GM19452 (cell line): ENCODE results near the gene ITGBL1.

ENCODE experiments used
- ATAC-seq: cut with Tn5 transposase; IDR thresholded peaks from one replicate; pipeline ENCODE4 v1.9.1; 2021; ENCODE audit not compliant: unreplicated experiment

Gene ITGBL1

DNA sequence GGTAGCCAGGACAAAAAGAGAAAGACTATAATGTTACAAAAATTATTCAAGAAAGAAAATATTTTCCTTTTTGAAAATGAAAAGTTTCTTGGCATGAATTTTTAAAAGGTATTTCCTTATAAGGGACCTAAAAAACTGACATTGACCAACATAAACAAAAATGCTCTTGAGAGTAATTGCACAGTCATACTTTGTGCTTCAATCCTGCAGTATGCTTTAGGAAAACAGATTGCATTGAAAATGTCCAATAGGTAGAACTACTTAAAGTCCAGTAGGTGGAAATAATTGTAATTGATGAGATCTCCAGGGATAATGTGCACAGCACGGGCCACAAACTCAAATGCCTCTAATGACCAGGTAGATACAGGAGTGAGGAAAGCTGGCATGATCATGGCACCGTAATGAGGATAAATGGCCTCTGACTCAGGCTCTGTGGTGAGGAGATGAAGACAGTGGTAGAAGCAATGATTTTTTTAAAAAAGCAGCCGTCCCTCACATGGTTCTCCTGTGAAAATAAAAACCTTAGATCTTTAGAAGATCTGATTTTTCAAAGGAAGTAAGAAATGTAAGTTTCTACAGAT lies 278.0 kb downstream of the ITGBL1 start:
- ATAC-seq: no peak

DNA sequence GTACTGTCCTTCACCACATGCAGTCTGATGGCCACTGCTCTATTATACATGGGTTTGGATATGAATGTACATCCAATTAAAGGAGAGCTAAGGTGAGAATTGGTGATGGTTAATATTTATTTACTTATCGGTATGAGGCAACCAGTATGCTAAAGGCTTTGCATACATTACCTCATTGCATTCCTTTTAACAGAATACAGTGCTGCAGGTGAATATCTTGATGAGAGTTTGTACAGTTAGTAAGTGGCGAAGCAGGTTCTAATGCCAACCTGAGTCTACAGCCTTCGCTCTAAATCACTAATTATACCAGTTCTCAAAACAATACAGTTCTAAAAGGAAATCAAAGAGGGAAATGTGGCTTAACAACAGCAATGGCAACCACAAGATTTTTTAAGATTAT lies 284.1 kb downstream of the ITGBL1 start:
- no peak for ATAC-seq

DNA sequence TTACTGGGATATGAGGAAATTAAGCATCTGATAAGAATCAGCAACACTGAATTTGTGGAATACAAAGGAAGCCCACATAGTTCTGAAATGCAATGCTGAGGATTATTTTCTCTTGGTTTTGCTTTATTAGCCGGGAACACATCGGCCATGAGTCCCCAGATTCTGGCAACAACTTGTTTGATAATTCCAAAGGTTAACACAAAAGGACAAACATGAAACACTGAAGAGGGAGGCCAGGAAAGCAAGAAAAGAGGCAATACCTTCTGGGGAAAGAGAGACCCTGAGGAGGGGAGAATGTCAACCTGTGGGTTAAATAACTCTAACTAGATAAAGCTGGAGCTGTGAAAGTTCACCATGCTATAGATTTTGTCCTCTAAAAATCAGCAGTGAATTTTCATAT lies 285.9 kb downstream of the ITGBL1 start:
- ATAC-seq: no peak

DNA sequence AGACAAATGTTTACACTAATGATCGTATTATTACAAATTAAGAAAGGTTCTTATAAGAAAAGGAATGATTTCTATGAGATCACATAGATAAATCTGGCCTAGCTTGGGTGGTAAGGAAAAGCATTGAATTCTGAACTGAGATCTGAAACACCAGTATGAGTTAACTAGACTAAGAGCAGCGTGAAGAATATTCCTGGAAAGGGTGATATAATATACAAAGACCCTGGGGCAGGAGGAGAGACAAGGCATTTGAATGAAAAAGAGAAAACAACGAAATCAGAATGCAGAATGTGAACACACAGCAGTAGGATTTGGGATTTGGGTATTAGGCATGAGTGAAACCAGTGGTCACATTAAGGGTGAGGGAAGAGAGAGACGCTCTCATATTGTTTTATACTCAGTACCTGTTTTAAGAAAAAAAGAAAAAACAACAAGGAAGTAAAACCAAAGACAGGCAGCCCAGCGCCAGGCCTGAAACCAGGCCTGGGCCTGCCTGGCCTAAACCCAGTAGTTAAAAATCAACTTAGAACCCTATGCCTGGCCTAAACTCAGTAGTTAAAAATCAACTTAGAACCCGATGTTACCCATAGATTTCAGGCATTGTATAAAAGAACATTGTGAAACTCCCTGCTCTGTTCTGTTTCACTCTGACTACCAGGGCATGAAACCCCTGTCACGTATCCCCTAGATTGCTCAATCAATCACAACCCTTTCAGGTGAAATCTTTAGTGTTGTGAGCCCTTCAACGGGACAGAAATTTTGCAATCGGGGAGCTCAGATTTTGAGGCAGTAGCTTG lies 287.1 kb downstream of the ITGBL1 start:
- peak; percentile 97 for ATAC-seq

DNA sequence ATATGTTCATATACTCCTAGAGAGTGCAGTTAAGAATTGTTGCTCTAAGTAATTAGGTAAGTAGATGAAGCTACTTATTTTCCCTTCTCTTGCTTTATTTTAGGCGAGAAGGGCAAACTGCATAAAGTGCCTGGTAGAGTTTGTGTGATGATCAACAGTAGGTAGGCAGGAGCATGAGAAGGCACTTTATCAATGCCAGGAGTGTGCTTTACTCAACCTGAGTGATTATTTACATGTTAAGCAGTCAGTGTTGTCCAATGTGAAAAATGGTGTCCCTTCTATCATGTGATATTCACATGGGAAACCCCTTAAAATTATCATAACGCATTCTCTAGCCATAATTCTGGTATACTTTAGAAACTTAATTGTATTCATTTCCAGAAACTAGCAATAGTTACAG lies 294.0 kb downstream of the ITGBL1 start:
- no peak for ATAC-seq

DNA sequence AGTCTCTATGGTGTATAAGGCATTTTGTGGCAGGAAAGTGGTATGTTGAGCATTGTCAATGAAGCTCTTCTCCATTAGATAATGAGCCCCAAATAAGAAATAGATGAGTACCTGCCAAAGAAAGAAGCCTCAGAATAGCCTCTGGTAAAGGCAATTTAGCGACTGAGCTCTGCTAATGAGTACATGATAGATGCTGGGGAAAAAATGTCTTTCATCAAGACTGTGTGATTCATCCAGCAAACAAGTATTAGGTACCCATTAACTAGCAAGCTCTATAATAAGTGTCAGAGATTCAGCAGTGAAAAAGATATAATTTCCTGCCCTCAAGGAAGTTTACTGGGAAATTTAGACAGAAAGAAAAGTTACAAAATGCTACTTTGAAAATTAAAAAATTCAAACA lies 294.6 kb downstream of the ITGBL1 start:
- peak; percentile 58 for ATAC-seq

DNA sequence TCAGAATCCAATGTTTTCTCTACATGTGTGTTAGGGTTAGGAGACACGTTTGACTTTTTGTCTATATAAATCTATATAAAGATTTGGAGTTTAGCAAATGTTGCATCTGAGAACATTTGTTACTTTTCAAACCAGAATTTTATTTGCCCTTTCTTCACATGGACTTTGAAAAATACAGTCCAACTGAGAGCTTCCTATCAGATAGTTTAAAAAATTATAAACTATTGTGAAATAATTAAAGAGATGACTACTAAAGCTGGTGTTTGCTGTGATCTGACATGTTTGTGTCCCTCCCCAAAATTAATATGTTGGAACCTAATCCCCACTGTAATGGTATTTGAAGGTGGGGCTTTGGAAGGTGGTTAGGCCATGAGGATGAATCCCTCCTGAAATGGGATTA lies 297.1 kb downstream of the ITGBL1 start:
- ATAC-seq: no peak

DNA sequence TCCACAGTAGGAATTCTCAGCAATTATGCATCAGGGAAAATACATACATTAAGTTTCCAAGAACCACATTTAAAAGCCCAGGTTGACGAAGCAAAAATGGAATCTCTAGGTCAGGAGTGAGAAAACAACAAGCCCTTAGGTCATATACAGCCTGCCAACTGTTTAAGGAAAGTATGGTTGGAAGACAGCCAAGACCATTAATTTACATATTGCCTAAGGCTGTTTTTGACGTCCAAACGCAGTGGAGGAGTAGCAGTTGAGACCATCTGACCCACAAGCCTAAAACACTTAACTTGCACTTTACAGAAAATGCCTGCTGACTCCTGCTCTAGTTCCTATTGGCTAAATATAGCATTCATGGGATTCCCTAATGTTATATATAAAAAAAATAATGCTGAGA lies 299.0 kb downstream of the ITGBL1 start:
- no peak for ATAC-seq

DNA sequence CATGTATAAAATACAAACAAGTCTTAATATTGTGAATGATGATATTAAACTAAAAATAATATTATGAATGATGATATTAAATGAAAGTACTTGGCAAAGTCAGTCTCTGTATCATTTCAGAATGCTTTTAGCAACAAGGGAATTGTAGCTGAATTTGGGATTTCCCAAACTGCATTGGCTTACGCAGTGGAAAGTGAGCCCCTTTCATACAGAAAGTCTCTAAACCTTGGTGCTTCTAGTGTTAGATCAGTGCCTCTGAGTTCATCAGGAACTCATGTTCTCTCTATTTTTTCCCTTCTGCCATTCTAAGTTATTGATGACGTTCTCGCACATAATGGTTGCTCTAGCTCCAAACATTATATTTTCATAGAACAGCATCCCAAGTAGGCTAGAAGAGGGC lies 300.0 kb downstream of the ITGBL1 start:
- no peak for ATAC-seq

DNA sequence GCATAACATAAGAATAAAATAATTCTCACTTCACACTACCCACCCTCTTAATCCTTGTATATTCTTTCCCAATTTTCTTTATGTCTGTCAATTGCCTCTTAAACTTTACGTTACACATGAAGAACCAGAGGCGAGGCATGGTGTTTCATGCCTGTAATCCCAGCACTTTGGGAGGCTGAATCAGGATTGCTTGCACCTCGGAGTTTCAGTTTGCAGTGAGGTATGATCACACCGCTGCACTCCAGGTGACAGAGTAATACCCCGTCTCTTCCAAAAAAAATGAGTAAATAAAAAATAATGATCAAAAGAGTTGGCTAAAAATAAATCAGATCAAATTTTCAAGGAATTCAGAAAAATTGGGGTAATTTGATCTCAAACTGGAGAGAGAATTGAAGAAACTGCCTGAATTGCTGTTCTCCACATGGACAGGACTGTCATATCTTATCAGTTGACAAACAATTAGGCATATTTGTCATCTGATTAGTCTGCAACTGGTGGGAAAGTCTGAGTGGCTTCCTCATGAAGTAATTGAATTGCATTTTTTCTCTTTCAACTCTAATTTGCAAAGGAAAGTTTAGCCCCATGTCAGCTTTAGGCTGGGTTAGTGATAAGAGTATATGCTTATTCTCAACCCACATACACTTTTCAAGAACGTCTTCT lies 302.9 kb downstream of the ITGBL1 start:
- no peak for ATAC-seq

DNA sequence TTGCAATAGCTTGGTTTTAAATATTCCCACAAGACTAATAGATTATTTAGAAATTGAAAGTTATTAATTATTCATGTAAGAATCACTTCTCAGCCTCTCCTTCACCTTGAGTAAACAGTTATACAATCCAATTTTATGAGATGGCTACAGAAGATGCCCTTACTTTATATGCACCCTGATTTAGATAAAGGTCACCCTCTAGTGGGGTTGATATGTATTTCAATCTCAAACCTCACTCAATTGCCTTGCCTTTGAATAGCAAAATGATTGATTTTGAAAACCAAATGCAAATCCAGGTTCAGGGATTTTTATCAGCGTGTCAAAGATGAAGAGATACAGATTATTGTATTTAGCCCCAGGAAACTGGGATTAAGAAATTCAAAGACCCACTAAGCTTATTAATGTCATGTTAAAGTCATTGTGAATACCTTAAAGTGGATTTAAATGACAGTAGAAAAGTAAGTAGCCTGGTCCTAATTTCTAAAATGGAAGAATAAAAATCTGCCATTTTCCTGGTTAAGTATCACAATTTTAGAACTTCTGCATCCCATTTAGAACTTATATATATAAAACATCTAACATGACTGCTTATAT lies 305.1 kb downstream of the ITGBL1 start:
- peak; percentile 86 for ATAC-seq

DNA sequence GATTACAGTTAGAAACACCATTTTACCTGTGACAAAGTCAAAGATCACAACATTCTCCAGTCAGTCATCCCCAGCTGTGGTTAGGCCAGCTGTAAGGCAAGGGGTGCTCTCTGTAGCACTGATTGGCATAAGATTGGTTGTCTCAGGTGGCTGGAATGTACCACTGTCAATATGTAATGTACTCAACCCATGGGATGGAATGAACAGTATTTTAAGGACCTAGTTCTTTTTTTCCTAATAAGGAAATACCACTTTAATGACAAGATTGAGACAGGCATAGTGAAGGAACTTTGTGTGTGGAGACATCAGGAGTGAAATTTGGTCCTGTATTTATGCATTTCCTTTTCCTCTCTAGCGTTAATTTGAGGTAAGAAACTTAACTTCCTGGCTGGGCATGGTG lies 310.7 kb downstream of the ITGBL1 start:
- ATAC-seq: no peak
